ENCODE data around the gene SOX3.

SOX3 gene

DNA sequence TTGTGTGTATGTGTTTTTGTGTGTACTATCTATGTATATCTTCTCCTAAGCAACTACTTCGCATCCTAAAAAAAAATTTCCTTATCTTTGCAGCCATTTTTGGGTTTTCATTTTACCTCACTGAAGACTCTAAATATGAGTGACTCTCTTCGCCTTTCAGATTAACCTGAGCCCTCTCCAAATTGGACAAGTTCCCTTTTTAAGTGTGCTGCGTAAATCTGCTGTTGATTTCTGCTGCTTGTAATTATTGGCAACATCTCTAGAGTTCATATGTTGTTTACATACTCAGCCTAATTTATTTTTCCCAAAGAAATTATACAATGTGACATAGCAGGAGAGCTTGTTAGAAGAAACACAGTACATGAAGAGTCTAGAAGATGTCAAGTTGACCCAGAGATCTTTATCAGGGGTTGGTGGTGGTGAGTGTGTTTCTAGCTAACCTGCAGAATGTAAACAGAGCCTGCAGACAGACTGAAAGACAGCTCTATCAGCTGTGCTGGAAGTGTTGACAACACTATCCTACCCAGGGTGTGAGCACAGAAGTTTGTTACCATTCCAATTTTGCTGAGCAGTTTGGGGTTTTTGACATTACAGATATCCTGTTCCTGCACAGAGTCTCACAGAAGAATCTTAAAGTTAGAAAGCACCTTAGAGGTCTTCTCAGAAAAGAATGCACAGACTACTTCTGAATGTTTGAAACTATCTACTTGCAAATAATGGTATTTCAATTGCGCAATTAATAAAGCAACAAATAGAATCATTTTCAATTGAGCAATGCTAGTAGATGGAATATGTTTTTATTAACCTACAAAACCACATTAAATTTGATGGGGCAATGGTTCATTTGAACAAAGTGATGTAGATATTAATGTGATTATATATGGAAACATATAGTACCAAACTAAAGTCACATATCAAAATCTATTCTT lies 12.5 kb downstream of the SOX3 start:
- DNase-seq = no peak

DNA sequence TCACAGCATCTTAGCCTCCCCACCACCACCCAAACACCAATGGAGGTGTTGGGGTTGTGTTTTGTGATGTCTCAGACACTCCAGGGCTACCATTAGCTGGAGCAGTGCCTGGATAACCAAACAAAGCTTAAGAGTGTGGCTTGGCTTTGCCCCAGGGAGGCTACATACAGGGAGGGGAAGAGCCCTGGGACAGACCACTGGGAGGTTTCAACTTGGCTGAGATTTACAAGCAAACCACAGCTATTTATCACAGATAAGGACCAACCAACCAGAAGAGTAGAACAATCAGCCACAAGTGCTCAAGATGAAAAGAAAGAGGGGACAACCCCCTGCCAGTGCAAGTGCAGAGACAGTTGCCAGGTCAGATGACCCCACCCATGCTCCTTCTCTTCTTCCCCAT lies 24.1 kb downstream of the SOX3 start:
- no peak for DNase-seq

DNA sequence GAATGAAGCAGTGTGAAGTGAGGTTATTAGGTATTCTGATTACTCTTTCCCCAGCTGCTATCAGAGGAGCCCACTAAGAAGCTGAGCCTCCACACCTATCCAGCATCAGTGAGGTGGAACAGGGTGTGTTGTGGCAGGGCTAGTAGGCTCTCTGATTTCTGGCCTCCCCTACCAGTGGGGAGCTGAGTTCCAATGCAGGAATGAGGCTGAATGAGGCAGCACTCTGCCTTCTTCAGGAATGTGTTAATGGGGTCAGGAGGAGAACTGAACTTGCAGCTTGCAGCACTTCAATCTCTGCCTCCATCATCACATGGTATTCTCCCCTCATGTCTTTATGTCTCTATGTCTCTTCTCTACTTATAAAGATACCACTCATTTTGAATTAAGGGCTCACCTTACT lies 26.9 kb downstream of the SOX3 start:
- DNase-seq = no peak

DNA sequence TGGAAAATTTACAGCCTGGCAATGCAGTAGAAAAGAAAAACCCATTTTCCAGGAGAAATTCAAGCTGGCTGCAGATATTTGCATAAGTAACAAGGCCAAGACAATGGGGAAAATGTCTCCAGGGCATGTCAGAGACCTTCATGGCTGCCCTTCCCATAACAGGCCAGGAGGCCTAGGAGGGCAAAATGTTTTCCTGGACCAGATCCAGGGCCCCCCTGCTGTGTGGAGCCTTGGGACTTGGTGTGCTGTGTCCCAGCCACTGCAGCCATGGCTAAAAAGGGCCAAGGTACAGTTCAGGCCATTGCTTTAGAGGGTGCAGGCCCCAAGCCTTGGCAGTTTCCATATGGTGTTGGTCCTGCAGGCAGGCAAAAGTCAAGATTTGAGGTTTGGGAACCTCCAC lies 29.8 kb downstream of the SOX3 start:
- no peak for DNase-seq

DNA sequence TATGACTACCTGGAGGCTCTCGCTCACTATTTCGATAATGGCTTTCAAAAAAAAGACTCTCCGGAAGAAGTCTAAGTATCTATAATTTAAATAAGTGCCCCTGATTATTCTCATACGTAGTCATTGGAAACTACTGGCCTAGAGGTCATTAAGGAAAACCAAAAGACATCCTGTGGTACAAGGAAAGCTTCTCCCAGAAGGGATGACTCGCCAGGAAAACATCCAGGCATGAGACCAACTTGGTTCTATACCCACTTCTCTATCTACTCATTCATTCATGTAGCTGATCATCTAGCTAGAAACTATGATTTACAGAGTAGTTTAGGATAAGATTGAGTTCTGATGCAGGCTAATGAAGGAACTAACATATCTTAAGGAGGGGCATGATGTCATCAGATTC lies 37.7 kb downstream of the SOX3 start:
- DNase-seq = no peak
